IPS DF 19.7 (cell line): ENCODE data around the gene ECHDC3.
A peak's percentile ranks its signal among the peaks of the same experiment; 100 is the strongest.
"Not testable (repeated sequence)": the region's sequence is repeated elsewhere in the genome, so short reads cannot be mapped to it uniquely, and the experiment has no call there.

Experiments
- DNase-seq: peaks from one replicate; pipeline ENCODE4 v3.0.0-alpha.2; 2013; ENCODE audit warnings: low read depth, low spot score

ECHDC3 gene

DNA sequence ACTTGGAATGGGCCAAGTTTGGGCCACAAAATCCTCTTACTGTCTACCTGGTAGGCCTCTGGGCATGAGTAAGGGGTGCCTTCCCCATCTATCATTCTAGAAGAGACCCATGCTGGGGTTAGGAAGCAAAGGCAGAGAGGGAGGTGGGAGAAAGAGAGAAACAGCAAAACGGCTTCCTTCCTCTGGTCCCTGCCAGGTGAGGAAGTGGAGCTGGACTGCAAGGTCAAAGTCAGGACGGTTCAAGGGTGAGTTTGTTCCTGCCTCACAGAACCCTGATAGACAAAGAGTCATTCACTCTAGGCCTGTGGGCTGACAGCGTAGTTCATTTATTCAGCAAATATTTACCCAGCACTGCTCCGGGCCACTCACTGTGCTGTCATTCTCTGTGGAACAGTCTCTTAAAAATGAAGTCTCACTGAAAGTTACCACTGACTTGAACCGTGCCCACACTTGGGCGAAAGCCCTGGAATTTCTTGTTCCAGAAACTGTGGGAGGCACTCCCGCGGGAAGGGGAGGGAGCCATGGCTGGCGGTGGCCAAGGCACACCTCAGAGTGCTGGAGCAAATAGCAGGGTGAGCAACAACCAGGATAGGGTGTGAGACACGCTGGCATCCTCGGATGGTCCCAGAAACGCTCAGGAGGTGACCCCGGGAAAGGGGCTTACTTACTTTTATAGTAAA, 26.2 kb upstream of the ECHDC3 start:
- no peak for DNase-seq

GRCh38 chr10:11716686-11717085, 25.5 kb upstream of the ECHDC3 start:
- DNase-seq: no peak

GRCh38 chr10:11719496-11720259, 22.5 kb upstream of the ECHDC3 start:
- DNase-seq: no peak

- no peak for DNase-seq
Observed at GRCh38 chr10:11720260-11720741, 21.9 kb upstream of the ECHDC3 start.

DNA sequence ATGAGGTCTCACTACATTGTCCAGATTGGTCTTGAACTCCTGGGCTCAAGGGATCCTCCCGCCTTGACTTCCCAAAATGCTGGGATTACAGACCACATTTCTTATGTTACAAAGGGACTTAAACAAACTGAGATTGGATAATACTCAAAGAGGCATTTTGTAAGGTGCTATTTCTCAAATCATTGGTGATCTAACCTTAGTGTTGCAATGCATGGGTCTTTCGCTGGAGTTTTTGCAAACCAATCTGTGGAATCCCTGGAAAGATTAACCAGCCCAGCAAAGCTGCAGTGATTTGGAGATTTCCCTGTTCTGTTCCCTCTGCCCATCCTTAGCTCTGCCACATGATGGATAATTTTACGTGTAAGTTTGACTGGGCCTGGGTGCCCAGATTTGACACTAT, 20.4 kb upstream of the ECHDC3 start:
- no peak for DNase-seq

DNA sequence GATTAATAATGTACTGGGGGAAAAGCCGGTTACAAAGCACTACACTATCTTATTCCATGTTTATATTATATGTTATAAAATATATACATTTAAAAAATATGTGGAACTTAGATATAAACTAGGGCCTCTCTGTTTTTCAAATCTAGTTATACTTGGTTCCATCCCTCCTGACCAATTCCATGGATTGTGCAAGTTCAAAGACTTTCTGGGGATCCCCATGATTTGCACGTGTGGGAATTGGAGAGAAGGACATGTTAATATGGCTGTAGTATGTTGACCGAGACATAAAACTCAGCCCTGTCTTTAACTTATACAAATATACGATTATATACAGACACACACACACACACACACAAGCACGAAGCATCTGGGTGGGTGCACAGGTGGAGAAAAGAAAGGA, 18.8 kb upstream of the ECHDC3 start:
- no peak for DNase-seq

GRCh38 chr10:11724938-11725776, 17.0 kb upstream of the ECHDC3 start:
- peak; percentile 12 for DNase-seq

- DNase-seq: no peak
Observed at GRCh38 chr10:11725912-11726311, 16.3 kb upstream of the ECHDC3 start.

GRCh38 chr10:11727563-11727962, 14.6 kb upstream of the ECHDC3 start:
- no peak for DNase-seq

- DNase-seq: no peak
Observed at GRCh38 chr10:11728353-11728752, 13.8 kb upstream of the ECHDC3 start.

- DNase-seq: no peak
Observed at GRCh38 chr10:11729790-11730315, 12.3 kb upstream of the ECHDC3 start.

DNA sequence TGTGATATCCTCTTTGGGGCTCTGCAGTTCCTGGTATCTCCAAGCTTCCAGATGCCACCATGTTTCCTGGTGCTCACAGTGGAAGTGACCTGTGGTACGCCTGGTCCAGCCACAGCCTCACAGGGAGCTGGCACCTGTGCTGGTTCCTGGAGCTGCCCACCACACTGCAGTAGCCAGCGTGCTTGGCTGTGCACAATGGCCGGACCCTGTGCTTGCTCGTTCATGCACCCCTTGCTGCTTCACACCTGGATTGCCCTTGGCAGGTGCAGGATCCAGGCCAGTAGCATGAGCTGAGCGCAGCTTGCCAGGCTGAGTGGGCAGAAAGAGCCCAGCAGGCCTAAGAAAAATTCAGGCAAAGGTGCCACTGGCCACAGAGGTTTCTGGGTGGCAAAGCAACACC, 11.4 kb upstream of the ECHDC3 start:
- DNase-seq: no peak

DNA sequence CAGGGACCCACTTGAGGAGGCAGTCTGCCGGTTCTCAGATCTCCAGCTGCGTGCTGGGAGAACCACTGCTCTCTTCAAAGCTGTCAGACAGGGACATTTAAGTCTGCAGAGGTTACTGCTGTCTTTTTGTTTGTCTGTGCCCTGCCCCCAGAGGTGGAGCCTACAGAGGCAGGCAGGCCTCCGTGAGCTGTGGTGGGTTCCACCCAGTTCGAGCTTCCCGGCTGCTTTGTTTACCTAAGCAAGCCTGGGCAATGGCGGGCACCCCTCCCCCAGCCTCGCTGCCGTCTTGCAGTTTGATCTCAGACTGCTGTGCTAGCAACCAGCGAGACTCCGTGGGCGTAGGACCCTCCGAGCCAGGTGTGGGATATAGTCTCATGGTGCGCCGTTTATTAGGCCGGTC, 5.4 kb upstream of the ECHDC3 start:
- DNase-seq: not testable (repeated sequence)

GRCh38 chr10:11737258-11738032, 4.7 kb upstream of the ECHDC3 start:
- DNase-seq: not testable (repeated sequence)

DNA sequence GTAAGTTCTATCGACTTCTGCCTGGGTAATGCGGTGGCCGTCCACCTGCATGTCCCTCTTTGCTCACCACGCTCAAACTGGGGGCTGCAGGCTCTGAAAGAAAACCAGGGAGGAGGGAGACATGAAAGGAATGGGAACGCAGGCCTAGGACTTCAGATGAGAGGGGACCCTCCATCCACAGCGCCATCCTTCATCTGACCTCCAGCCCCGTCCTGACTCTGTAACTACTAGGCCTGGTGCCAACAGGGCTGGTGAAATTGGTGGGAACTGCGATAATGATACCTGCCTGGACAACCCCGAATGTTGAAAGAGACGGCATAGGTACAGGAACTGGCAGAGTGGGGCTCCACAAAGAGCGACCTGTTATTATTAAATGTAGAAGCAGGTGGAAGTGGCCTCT, 1.3 kb upstream of the ECHDC3 start:
- no peak for DNase-seq

- no peak for DNase-seq
Observed at GRCh38 chr10:11741608-11742007, 574 bp upstream of the ECHDC3 start.

GRCh38 chr10:11742779-11743298, 657 bp downstream of the ECHDC3 start:
- no peak for DNase-seq

DNA sequence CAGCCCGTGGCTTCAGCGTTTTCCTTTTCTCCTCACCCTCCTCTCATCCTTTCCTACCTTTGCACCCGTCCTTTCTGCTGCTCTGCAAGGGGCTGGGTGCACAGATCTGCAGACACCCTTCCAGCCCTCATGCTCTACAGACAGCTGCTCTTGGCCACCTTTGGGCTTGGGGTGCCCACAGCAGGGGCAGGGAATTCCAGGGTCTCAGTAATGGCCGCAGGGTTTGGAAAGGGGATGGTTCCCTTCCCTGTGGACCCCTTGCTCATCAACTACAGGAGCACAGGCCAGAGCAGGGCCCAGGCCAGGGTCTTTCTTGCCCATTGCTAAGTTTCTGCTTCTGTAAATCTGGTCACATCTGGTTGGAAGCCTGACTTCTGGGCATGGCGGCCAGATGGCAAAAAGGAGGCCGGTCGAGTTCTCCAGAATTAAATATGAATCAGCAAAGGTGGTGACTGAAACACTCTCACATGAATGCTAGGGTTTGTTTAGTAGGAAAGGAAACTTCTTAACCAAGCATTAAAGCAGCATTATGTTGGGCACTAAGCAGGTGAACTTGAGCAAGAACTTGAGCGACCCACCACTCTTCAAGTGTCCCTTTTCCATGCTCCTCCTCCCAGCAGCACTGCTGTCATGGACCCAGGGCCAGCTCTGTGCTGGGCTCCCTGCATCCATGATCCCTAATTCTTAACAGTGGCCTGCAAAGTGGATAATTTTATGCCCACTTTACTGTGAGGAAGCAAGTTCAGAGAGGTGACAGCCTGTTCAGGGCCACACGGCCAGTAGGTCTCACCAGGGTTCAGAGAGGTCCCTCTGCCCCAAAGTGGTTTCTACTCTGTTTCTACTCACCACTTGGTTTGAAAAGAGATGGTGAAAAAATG, 1.5 kb downstream of the ECHDC3 start:
- no peak for DNase-seq

DNA sequence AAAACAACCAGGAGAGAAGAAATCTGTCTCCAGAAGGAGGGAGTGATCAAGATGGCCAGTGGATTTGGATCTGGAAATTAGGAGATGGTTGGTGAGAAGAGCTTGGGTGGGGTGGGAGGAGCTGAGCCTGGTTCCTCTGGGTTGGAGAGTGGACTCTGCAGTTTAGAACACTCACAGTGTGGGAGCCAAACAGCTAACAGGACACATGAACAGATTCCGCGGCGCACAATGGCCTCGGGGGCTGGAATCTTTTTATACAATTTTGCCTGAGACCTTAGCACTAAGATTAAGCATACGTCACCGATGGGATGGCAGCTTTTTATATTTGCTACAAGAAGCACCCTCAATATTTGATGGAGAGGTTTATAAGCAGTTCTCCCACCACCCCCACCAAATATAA, 2.9 kb downstream of the ECHDC3 start:
- DNase-seq: no peak
